Activated CD4-positive, alpha-beta T cell treated with anti-CD3 and anti-CD28 coated beads, Interleukin-2, amount 50 U/mL, for 4 hours (primary cell): Measurements from ENCODE around the gene SCIN.
"Not testable (repeated sequence)": the region's sequence is repeated elsewhere in the genome, so short reads cannot be mapped to it uniquely, and the experiment has no call there.

Source experiments
- DNase-seq, 2 experiments: peaks; one replicate each; pipeline ENCODE4 v3.0.0-alpha.2; 2020

The SCIN gene

GRCh38 chr7:12620371-12620770 lies 49.9 kb downstream of the SCIN start:
- DNase-seq = no peak

GRCh38 chr7:12623223-12623622 lies 52.7 kb downstream of the SCIN start:
- no peak for DNase-seq

- DNase-seq = no peak
Measured at GRCh38 chr7:12623885-12624498, 53.5 kb downstream of the SCIN start.

GRCh38 chr7:12625836-12626235 lies 55.3 kb downstream of the SCIN start:
- no peak for DNase-seq

GRCh38 chr7:12629816-12630512 lies 59.4 kb downstream of the SCIN start:
- no peak for DNase-seq

- no peak for DNase-seq
Measured at GRCh38 chr7:12630513-12630819, 59.9 kb downstream of the SCIN start.

- no peak for DNase-seq
Measured at GRCh38 chr7:12633582-12633981, 63.1 kb downstream of the SCIN start.

GRCh38 chr7:12635830-12636229 lies 65.3 kb downstream of the SCIN start:
- no peak for DNase-seq

- DNase-seq = no peak
Measured at GRCh38 chr7:12637328-12637727, 66.8 kb downstream of the SCIN start.

- DNase-seq = no peak
Measured at GRCh38 chr7:12637819-12638592, 67.5 kb downstream of the SCIN start.

- DNase-seq = no peak
Measured at GRCh38 chr7:12638851-12639456, 68.4 kb downstream of the SCIN start.

- no peak for DNase-seq
Measured at GRCh38 chr7:12640299-12641096, 70.0 kb downstream of the SCIN start.

GRCh38 chr7:12641196-12641595 lies 70.7 kb downstream of the SCIN start:
- no peak for DNase-seq

GRCh38 chr7:12642508-12642907 lies 72.0 kb downstream of the SCIN start:
- DNase-seq = no peak

- no peak for DNase-seq
Measured at GRCh38 chr7:12643001-12643643, 72.6 kb downstream of the SCIN start.

GRCh38 chr7:12643644-12644043 lies 73.1 kb downstream of the SCIN start:
- DNase-seq = no peak

- DNase-seq = not testable (repeated sequence)
Measured at GRCh38 chr7:12645212-12645611, 74.7 kb downstream of the SCIN start.

GRCh38 chr7:12646139-12646538 lies 75.6 kb downstream of the SCIN start:
- no peak for DNase-seq

GRCh38 chr7:12647364-12648219 lies 77.1 kb downstream of the SCIN start:
- DNase-seq = no peak

- DNase-seq = no peak
Measured at GRCh38 chr7:12648704-12649261, 78.3 kb downstream of the SCIN start.

- no peak for DNase-seq
Measured at GRCh38 chr7:12649348-12649747, 78.8 kb downstream of the SCIN start.
